MG63 (cell line): ENCODE measurements around the gene KITLG. TPM values are rescaled to one million over a fixed set of nuclear protein-coding genes. Genes with fewer than 3 reads are reported as not detected.
"Not testable (repeated sequence)": the region's sequence is repeated elsewhere in the genome, so short reads cannot be mapped to it uniquely, and the experiment has no call there.

ENCODE experiments used
- DNase-seq: peaks from one replicate; pipeline ENCODE4 v3.0.0-alpha.2; 2020
- H3K27me3 ChIP-seq: fragments of 250-450 bp; sonication (Bioruptor Pico); 2 replicates; pipeline ENCODE4 v1.5.1; 2020; ENCODE audit warnings: mild to moderate bottlenecking, moderate library complexity
- H3K36me3 ChIP-seq: fragments of 250-450 bp; sonication (Bioruptor Pico); 2 replicates; pipeline ENCODE4 v1.5.1; 2020; ENCODE audit warnings: mild to moderate bottlenecking, moderate library complexity
- H3K4me3 ChIP-seq: fragments of 250-450 bp; sonication (Bioruptor Pico); 2 replicates; pipeline ENCODE4 v1.5.1; 2020; ENCODE audit warnings: mild to moderate bottlenecking, moderate library complexity
- H3K9me3 ChIP-seq: fragments of 250-450 bp; sonication (Bioruptor Pico); 2 replicates; pipeline ENCODE4 v1.5.1; 2020; ENCODE audit warnings: mild to moderate bottlenecking, moderate library complexity
- total RNA-seq: library from RNA; depleted of rRNA; stranded (reverse); fragments of >200 nt; shearing (Covaris generic); gene quantifications from 2 replicates; pipeline ENCODE4 v1.2.3, GENCODE V29; 2014; ENCODE audit warnings: low replicate concordance

KITLG gene
- total RNA-seq, 1 experiment from 2014 or later: 16.7 TPM

DNA sequence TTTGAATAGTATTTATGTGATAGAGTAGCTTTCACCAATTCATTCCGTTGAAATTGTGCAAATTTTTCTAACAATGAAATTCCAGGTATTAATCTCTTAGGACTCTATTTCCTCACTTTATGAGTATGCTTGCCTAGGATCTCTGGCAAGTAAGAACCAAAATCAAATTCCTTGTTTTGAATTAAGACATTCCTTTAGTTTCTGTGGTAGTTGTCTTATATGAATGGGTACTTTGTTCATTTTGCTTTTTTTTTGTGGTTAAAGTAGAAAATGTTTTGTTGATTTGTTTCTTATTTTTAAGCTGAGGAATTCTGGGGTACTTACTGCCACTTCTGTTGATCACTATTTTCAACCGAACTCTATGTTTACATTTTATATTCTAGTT lies 59.8 kb downstream of the KITLG start:
- Histone ChIP-seq H3K4me3 (no peak overlapping the region), H3K27me3 (no peaks in the 10 kb centered on the region)

DNA sequence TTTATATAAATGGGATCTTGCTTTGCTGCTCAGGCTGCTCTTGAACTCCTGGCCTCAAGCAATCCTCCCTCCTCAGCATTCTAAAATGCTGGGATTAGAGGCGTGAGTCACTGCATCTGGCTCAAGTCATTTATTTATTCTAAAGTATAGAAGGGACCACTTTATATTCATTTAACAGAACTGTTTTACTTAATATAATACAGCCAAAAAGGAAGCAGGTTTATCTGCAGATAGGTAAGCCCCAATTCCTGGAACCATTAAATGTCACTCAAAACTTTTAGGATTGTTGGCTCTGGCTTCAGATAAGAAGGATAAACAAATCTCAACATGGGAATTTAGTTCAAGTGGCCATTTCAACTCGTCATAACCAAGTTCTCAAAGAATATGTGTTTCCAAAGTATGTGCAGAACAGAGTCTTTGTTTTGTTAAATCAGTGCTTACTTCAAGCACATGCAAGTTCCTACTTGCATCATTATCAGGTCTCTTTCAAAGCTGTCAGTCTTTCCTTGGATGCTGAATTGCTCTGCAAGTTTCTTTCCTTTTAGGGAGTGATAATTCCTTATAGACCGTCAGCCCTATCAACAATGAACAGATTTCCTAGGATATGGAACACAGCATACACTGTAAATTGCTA lies 60.4 kb downstream of the KITLG start:
- peak; percentile 21 for DNase-seq
- Histone ChIP-seq H3K9me3 (no peaks in the 10 kb centered on the region), H3K4me3 (no peak overlapping the region), H3K36me3 (peaks cover 25% of the 10 kb centered on the region), H3K27me3 (no peaks in the 10 kb centered on the region)

More for the DNA sequence above, 59.8 kb downstream of the KITLG start:
- Histone ChIP-seq H3K9me3 (no peaks in the 10 kb centered on the region), H3K36me3 (peaks cover 23% of the 10 kb centered on the region)
- DNase-seq: no peak

DNA sequence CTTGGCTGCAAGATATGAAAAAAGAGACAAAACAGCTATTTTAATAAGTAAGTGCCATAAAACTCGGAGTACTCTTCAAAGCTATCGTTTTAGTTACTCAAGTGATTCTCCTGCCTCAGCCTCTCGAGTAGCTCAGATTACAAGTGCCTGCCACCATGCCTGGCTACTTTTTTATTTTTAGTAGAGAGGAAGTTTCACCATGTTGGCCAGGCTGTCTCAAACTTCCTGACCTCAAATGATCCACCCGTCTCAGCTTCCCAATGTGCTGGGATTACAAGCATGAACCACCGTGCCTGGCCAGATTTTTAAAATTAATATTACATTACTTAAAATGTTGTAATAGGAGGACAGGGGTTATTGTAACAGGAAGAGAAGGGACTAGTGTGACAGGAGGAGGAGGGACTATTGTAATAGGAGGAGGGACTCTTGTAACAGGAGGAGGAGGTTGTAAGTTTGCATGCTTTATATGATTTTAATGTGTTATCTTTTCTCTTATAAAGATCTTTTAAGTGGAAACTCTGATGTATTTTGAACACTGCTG lies 61.3 kb downstream of the KITLG start:
- Histone ChIP-seq H3K9me3 (no peaks in the 10 kb centered on the region), H3K27me3 (no peaks in the 10 kb centered on the region), H3K36me3 (peaks cover 25% of the 10 kb centered on the region), H3K4me3 (no peak overlapping the region)
- no peak for DNase-seq

DNA sequence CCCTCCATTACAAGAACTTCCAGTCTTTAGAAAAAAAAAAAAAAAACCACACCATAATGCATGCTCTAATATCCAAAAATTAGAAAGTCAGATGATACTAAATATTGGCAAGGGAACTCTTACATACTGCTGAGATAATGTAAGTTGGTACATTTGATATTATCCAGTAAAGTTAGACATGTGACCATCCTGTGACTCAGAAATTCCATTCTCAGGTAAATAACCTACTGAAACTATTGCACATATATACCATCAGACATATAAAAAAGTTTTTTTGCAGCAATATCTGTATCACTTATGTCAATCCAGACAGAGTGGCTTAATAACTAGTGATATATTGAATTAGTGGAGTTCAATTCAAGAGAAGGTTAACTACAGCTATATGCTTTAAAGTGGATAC lies 63.5 kb downstream of the KITLG start:
- Histone ChIP-seq H3K9me3 (no peaks in the 10 kb centered on the region), H3K27me3 (no peaks in the 10 kb centered on the region), H3K4me3 (no peak overlapping the region), H3K36me3 (peaks cover 25% of the 10 kb centered on the region)
- DNase-seq: no peak

DNA sequence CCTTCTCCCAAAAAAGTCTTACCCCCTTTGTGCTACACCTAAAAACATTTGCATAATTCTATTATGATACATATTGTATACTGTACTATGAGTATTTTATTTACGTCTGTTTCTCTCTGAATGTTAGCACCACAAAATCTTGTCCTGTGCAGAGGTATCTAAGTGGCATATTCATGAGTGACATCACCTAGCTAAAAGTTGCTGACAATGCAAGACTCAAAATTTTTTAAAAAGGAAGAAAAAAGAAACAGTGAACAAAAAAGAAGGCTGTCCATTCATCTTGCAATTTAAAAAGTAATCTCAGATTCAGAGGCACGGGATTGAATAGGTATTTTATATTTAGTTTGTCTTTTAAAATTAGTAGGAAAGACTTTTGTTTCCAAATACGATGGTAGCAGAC lies 69.4 kb downstream of the KITLG start:
- H3K27me3 ChIP-seq: no peaks in the 10 kb centered on the region
- DNase-seq: no peak
- H3K9me3 ChIP-seq: no peaks in the 10 kb centered on the region
- H3K4me3 ChIP-seq: no peak overlapping the region
- H3K36me3 ChIP-seq: peaks cover 6% of the 10 kb centered on the region

DNA sequence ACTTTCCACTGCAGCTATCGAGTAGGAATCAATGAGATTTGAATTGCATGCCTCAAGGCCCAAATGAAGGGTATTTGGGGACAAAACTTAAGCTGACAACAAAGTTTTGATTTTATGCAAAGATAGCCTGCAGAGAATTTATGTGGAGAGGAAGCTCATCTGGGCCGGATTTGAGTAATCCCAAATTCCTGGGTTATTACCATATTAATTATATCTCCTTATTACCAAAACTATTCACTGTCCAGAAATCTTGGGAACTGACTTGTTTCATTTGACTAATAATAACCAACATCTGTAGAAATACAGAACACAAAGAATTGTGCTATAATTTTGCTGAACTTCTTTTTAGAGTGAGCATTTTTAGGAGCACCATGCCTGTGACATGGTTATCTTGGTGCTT lies 70.4 kb downstream of the KITLG start:
- Histone ChIP-seq H3K36me3 (no peaks in the 10 kb centered on the region; the same call in none of the 2 replicates), H3K9me3 (no peaks in the 10 kb centered on the region), H3K4me3 (no peak overlapping the region), H3K27me3 (no peaks in the 10 kb centered on the region)
- DNase-seq: no peak

DNA sequence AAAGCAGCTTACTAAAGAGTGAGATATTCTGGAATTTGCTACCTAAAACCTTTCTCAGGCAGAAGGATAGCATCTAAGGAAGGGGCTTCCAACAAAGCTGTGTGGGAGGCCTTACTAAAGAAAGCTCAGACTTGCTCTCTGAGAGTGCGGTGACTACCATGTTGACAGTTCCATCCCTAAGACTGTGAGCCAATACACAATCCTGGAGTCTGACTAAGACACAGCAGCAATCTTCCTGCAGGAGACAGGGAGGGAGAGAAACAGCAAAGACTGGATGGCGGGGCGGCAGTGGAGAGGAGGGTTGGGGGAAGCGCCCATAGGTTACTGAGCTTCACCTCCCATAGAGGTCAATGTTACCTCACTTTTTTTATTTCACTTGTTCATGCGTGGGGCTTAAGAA lies 70.9 kb downstream of the KITLG start:
- H3K36me3 ChIP-seq: no peaks in the 10 kb centered on the region; the same call in none of the 2 replicates
- no peaks in the 10 kb centered on the region for H3K9me3 ChIP-seq
- no peak for DNase-seq
- no peak overlapping the region for H3K4me3 ChIP-seq
- no peaks in the 10 kb centered on the region for H3K27me3 ChIP-seq

DNA sequence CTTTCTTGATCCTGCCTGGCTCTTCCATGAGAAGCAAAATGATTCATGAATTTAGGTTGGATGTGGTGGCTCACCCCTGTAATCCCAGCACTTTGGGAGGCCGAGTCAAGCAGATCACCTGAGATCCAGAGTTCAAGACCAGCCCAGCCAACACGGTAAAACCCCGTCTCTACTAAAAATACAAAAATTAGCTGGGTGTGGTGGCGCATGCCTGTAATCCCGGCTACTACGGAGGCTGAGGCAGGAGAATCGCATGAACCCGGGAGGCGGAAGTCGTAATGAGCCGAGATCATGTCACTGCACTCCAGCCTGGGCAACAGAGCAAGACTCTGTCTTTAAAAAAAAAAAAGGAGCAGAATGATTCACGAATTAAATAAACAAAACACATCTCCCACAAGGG lies 72.4 kb downstream of the KITLG start:
- H3K9me3 ChIP-seq, H3K27me3 ChIP-seq, H3K36me3 ChIP-seq, H3K4me3 ChIP-seq, DNase-seq: not testable (repeated sequence)

DNA sequence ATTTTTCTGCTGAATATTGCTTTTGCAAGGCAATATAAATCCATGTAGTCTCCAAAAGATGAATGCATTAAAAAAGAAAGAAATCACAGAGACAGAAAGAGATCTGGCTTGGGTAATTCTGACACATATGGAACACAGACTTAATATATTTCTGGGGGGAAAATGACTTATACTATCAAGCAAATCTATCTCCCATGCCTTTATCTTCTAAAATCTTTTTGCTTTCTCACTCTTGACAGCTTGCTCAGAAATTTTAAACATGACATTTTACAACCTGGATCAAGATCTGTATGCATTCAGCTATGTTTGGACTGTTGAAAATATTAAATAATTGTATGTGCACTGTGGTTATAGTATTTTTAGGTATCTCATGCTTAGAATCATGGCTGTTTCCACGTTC lies 73.0 kb downstream of the KITLG start:
- no peaks in the 10 kb centered on the region for H3K9me3 ChIP-seq
- no peak overlapping the region for H3K4me3 ChIP-seq
- H3K36me3 ChIP-seq: no peaks in the 10 kb centered on the region; the same call in none of the 2 replicates
- DNase-seq: no peak
- H3K27me3 ChIP-seq: no peaks in the 10 kb centered on the region

DNA sequence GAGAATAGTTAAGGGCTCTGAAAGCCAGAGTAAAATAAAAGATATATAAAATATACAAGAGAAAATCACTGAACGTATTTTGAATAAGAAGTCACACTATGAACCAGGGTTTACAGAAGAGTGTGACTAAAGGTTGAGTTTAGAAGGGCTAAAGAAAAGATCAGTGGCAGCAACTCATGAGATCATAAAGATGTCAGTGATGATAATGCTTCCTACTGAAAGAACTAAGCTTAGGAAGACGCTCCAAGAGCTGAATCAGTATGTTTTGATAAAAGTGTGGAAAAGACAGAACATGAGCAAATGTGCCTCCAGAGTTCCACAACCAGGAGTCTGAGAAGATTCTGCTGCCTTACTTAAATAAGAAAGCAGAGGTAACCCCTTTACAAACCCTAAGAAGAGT lies 74.6 kb downstream of the KITLG start:
- Histone ChIP-seq H3K4me3 (no peak overlapping the region), H3K27me3 (no peaks in the 10 kb centered on the region), H3K36me3 (no peaks in the 10 kb centered on the region; the same call in 1 of the 2 replicates), H3K9me3 (no peaks in the 10 kb centered on the region)
- DNase-seq: no peak

DNA sequence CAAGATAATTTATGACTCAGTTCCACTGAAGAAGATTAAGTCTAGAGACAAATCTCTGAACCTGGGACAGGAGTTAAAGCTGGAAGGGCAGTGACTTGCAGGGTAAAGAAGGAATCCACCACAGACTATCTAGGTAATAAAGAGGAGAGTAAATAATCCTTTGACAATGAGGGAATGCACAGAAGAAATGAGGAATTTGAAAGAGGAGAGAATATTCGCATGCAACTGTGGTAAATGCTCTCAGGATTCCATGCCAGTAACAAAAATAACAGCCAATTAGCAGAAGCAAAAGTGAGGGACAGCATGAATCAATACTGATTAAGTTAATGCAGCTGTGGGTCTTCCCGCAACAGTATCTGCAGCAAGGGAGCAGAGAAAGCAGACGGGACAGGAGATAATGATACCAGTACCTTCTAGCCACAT lies 77.0 kb downstream of the KITLG start:
- DNase-seq: no peak
- H3K4me3 ChIP-seq: no peak overlapping the region

DNA sequence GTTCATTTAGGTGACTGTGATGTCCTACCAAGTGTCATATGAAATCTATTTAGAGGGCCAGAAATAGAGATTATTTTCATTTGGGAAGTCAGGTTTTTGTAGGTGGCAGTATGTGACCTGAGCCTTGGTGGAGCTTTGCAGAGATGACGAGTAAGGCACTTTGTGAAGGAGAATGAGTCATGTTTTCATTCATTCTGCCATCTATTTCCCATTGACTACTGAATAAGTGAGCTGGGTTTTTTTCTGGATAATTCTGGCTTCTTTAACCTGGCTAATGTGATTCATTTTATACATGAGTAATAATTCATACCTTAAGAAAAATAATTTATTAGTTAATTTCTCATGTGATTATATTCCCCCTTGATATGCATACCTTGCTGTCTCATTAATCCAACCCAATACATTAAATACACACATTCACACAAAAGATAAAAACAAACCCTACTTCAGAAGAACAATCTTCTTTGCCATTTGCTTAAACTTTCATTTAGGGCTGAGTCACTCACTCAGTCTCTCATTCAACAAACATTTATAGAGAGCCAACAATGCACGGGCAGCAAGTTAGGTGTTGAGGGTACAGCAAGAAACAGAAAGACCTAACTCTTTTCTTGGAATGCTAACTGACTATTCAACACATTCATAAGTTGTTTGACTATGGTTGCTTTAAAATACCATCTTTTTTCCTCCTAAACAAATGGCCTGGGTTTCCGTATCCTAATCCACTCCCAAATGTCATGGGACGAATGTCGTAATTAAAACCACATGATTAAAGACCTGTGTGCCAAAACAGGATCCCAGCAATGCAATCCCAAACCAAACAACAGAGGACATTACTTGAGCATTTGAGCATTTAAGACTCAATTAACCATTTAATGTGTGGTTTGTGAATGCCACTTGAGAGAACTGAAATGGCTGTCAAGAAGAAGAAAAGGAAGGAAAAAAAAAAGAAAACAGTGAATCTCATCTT lies 78.0 kb downstream of the KITLG start:
- H3K4me3 ChIP-seq: no peak overlapping the region
- H3K27me3 ChIP-seq: no peaks in the 10 kb centered on the region
- no peak for DNase-seq
- H3K36me3 ChIP-seq: peaks cover 6% of the 10 kb centered on the region
- H3K9me3 ChIP-seq: no peaks in the 10 kb centered on the region

More for the DNA sequence above, 77.0 kb downstream of the KITLG start:
- H3K36me3 ChIP-seq: peaks cover 2% of the 10 kb centered on the region
- H3K27me3 ChIP-seq: no peaks in the 10 kb centered on the region
- H3K9me3 ChIP-seq: no peaks in the 10 kb centered on the region

DNA sequence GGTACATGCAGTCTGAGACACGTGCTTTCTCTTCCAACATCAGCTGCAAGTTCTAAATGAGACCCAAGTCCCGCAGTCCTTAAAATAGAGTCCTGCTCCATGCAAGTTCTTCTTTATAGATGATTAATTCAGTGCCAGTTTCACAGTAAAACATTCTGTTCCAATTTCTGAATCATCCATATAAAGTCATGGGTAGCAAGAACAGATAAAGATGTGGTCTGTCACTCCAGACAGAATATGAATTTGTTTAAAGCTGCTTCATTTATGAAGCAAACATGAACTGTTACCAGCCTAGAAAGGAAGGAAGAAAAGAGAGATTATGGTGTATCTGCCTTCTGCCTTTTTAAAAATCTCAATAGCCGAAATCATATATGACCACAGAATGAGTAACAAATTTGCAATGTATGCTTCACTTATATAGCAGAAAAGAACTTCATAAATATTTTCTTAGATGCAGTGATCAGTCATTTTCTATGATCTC lies 83.3 kb downstream of the KITLG start:
- no peaks in the 10 kb centered on the region for H3K27me3 ChIP-seq
- no peak overlapping the region for H3K4me3 ChIP-seq
- DNase-seq: no peak
- H3K36me3 ChIP-seq: peaks cover 14% of the 10 kb centered on the region
- no peaks in the 10 kb centered on the region for H3K9me3 ChIP-seq

DNA sequence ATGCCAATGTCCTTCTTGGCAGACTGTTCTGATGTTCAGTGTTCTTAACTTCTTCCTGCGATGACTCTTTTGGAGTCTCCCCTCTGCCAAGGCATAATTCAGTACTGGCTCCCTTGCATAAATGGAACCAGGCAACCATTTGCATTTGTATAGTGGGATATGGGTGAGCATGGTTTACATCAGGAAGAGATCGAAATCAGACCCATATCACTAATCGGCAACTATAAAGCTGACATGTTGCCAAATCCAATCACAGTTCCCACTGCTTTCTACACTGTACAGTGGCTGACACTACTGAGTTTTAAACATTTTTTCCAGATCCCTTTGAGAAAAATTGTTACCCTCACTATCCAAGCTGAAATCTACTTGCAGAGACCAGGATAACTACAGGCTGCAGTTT lies 83.8 kb downstream of the KITLG start:
- Histone ChIP-seq H3K9me3 (no peaks in the 10 kb centered on the region), H3K36me3 (peaks cover 14% of the 10 kb centered on the region), H3K27me3 (no peaks in the 10 kb centered on the region), H3K4me3 (no peak overlapping the region)
- DNase-seq: no peak

DNA sequence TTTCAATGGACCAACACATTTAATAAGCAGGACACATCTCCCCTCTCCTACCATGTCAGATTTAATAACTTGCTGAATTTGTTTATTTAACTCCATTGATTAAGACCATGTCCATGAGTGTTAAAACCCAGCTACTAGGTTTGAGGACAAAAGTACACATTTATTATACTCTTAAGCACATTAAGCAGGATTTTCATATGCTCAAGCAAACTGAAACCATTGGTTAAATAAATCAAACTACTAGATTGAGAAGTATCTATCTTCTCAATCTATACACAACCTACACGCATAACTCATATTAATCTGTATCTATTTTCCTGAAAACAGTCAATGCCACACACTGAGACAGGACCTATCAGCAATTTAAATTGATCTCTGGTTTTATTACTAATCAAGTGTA lies 85.2 kb downstream of the KITLG start:
- Histone ChIP-seq H3K4me3 (no peak overlapping the region), H3K9me3 (no peaks in the 10 kb centered on the region), H3K27me3 (no peaks in the 10 kb centered on the region), H3K36me3 (peaks cover 14% of the 10 kb centered on the region)
- DNase-seq: no peak

DNA sequence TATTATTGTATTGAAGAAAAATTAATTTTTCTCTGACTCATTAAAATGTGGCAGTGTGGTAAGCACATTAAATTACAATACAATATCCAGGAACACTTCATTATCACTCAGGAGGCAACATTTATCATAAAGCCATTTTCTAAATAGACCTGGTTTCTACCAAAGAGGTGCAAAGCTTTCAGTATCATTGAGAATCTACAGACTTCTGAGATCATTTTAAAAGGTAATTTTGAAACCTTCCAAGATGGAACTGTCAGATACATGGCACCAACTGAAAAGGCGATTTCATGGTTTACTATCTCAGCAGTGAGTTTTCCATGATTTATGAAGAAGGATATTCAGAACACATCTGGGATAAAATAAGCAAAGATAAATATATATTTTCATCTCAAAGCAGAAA lies 85.8 kb downstream of the KITLG start:
- Histone ChIP-seq H3K4me3 (no peak overlapping the region), H3K27me3 (no peaks in the 10 kb centered on the region), H3K36me3 (peaks cover 14% of the 10 kb centered on the region), H3K9me3 (no peaks in the 10 kb centered on the region)
- DNase-seq: no peak

DNA sequence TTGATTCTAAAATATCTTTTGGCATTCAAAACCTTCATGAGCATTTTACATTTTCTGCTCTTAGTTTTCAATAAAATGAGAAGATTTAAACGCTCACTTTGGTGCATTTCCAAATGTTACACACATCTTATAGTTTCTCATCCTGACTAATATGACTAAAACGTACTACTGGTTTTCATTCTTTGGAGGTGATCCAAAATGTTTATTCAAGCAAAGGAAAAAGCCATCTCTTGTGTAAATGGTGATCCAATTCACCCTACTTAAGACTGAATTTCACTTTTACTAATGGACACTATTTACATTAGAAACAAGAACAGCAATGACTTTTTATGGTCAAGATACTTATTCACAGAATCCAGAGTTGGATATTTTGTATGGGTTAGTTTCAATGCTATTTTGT lies 86.6 kb downstream of the KITLG start:
- Histone ChIP-seq H3K36me3 (peaks cover 11% of the 10 kb centered on the region), H3K27me3 (no peaks in the 10 kb centered on the region), H3K9me3 (no peaks in the 10 kb centered on the region), H3K4me3 (no peak overlapping the region)
- DNase-seq: no peak
